Activated CD4-positive, alpha-beta T cell treated with anti-CD3 and anti-CD28 coated beads, Interleukin-2, amount 10 ng/mL, durations not matched to agents 24 days and 14 days (primary cell): Measurements from ENCODE around the gene SERTM2. TPM values are rescaled to one million over a fixed set of nuclear protein-coding genes. Genes with fewer than 3 reads are reported as not detected.

Source experiments
- total RNA-seq: library from RNA; stranded (reverse); gene quantifications from 2 replicates; pipeline ENCODE4 v1.2.3, GENCODE V29; 2022

SERTM2 gene
- total RNA-seq, 1 donor from 2014 or later, result not detected

Other genes starting within 250 kb of the SERTM2 start
- gene CAPN6, start 241.2 kb upstream of the SERTM2 start, total RNA-seq, result not detected in 2 replicates
- not detected in 2 replicates for gene DCX, start 99.5 kb upstream of the SERTM2 start, total RNA-seq
- 49.5 and 64.6 TPM in 2 replicates for gene ALG13, start 169.5 kb downstream of the SERTM2 start, total RNA-seq